Hepatocyte (in vitro differentiated cells): Measurements from ENCODE around the gene AEBP1. TPM values are rescaled to one million over a fixed set of nuclear protein-coding genes. Genes with fewer than 3 reads are reported as not detected.
A peak's percentile ranks its signal among the peaks of the same experiment; 100 is the strongest.

ENCODE experiments used
- DNase-seq: peaks from one replicate; pipeline ENCODE4 v3.0.0-alpha.2; 2016; ENCODE audit warnings: low spot score
- H2AFZ ChIP-seq: fragments of 200-600 bp; sonication (generic); 2 replicates; pipeline ENCODE4 v1.6.0; 2016; ENCODE audit warnings: antibody characterized with exemption, mild to moderate bottlenecking
- H3K27ac ChIP-seq: fragments of 200-600 bp; sonication (generic); 2 replicates; pipeline ENCODE4 v1.5.1; 2016; ENCODE audit warnings: mild to moderate bottlenecking
- H3K27me3 ChIP-seq: fragments of 200-600 bp; sonication (generic); 2 replicates; pipeline ENCODE4 v1.6.1; 2016
- H3K36me3 ChIP-seq: fragments of 200-600 bp; sonication (generic); replicated peaks from 2 replicates; pipeline ENCODE4 v1.5.1; 2016; ENCODE audit warnings: low read depth; ENCODE audit not compliant: insufficient read depth
- H3K4me1 ChIP-seq: fragments of 200-600 bp; sonication (generic); 2 replicates; pipeline ENCODE4 v1.5.1; 2016; ENCODE audit warnings: mild to moderate bottlenecking, moderate library complexity; ENCODE audit not compliant: insufficient read depth
- H3K4me2 ChIP-seq: fragments of 200-600 bp; sonication (generic); 2 replicates; pipeline ENCODE4 v1.6.0; 2016
- H3K4me3 ChIP-seq: fragments of 200-600 bp; sonication (generic); 2 replicates; pipeline ENCODE4 v1.5.1; 2016; ENCODE audit warnings: mild to moderate bottlenecking
- H3K79me2 ChIP-seq: fragments of 200-600 bp; sonication (generic); 2 replicates; pipeline ENCODE4 v1.6.0; 2017; ENCODE audit warnings: mild to moderate bottlenecking
- H3K9me2 ChIP-seq: fragments of 200-600 bp; sonication (generic); replicated peaks from 2 replicates; pipeline ENCODE4 v1.6.0; 2017; ENCODE audit warnings: mild to moderate bottlenecking; ENCODE audit not compliant: insufficient read depth
- H3K9me3 ChIP-seq: fragments of 200-600 bp; sonication (generic); 2 replicates; pipeline ENCODE4 v1.5.1; 2016; ENCODE audit warnings: low read depth, mild to moderate bottlenecking
- H4K20me1 ChIP-seq: fragments of 200-600 bp; sonication (generic); 2 replicates; pipeline ENCODE4 v1.6.0; 2016; ENCODE audit warnings: mild to moderate bottlenecking; ENCODE audit not compliant: insufficient read depth, poor library complexity, severe bottlenecking
- CTCF ChIP-seq: fragments of 200-600 bp; sonication (generic); IDR thresholded peaks from 2 replicates; pipeline ENCODE4 v1.5.1; 2016; ENCODE audit warnings: antibody characterized with exemption, mild to moderate bottlenecking; ENCODE audit not compliant: poor library complexity
- EZH2 ChIP-seq: fragments of 200-600 bp; sonication (generic); IDR thresholded peaks from 2 replicates; pipeline ENCODE4 v1.6.1; 2016; ENCODE audit warnings: antibody characterized with exemption, mild to moderate bottlenecking, borderline replicate concordance
- EZH2phosphoT487 ChIP-seq: fragments of 200-600 bp; sonication (generic); IDR thresholded peaks from one replicate; pipeline ENCODE4 v1.6.1; 2018; ENCODE audit warnings: antibody characterized with exemption, mild to moderate bottlenecking, low read depth, moderate library complexity; ENCODE audit not compliant: unreplicated experiment, severe bottlenecking
- WGBS: methylation state at CpG from one replicate; pipeline ENCODE4 v1.1.6; 2016; ENCODE audit warnings: low lambda C conversion rate; ENCODE audit errors: missing lambda C conversion rate; 5-methylcytosine and 5-hydroxymethylcytosine counted together
- polyA plus RNA-seq: library from polyadenylated mRNA; unstranded; fragments of >200 nt; fragmentation: Nextera tagmentation; extraction: Ambion mirVana; gene quantifications from 2 replicates; pipeline ENCODE4 v1.2.1, GENCODE V29; 2016
- total RNA-seq: library from RNA; depleted of rRNA; stranded (reverse); fragments of >200 nt; gene quantifications from 2 replicates; pipeline ENCODE4 v1.2.3, GENCODE V29; 2014

Gene AEBP1
- total and polyA plus RNA-seq, 2 experiments from 2014 or later: 26.7 to 108 TPM

GRCh38 chr7:44085546-44085945, 18.6 kb upstream of the AEBP1 start:
- no peaks in the 10 kb centered on the region for H3K9me2 ChIP-seq
- H3K27ac ChIP-seq: no peak overlapping the region
- no peaks in the 10 kb centered on the region for H4K20me1 ChIP-seq
- no peak overlapping the region for H3K4me2 ChIP-seq
- no peak overlapping the region for H3K4me3 ChIP-seq
- no peaks in the 10 kb centered on the region for H3K27me3 ChIP-seq
- H3K9me3 ChIP-seq: no peaks in the 10 kb centered on the region
- no peak for TF ChIP-seq EZH2phosphoT487
- TF ChIP-seq EZH2: no peak
- TF ChIP-seq CTCF: no peak
- 93% methylated on average over 3 of the region's 3 CpGs for WGBS
- H3K36me3 ChIP-seq: no peaks in the 10 kb centered on the region
- peaks cover 9% of the 10 kb centered on the region for H3K79me2 ChIP-seq
- no peak overlapping the region for H2AFZ ChIP-seq
- no peak for DNase-seq
- peaks cover 11% of the 10 kb centered on the region for H3K4me1 ChIP-seq

- Histone ChIP-seq H2AFZ (no peak overlapping the region), H4K20me1 (no peaks in the 10 kb centered on the region), H3K79me2 (no peaks in the 10 kb centered on the region), H3K4me1 (peaks cover 4% of the 10 kb centered on the region), H3K36me3 (no peaks in the 10 kb centered on the region), H3K9me3 (no peaks in the 10 kb centered on the region), H3K27me3 (no peaks in the 10 kb centered on the region), H3K27ac (no peak overlapping the region), H3K4me3 (no peak overlapping the region), H3K9me2 (no peaks in the 10 kb centered on the region), H3K4me2 (no peak overlapping the region)
- WGBS: 96% methylated on average over 3 of the region's 3 CpGs
- TF ChIP-seq EZH2: no peak
- TF ChIP-seq EZH2phosphoT487: no peak
- TF ChIP-seq CTCF: no peak
- no peak for DNase-seq
Observed at GRCh38 chr7:44086627-44087026, 17.5 kb upstream of the AEBP1 start.

GRCh38 chr7:44087911-44088838, 16.0 kb upstream of the AEBP1 start:
- TF ChIP-seq EZH2 (no peak), CTCF (no peak), EZH2phosphoT487 (no peak)
- Histone ChIP-seq H3K27me3 (no peaks in the 10 kb centered on the region), H3K4me3 (no peak overlapping the region), H3K79me2 (no peaks in the 10 kb centered on the region), H3K36me3 (no peaks in the 10 kb centered on the region), H4K20me1 (no peaks in the 10 kb centered on the region), H3K27ac (peak overlapping the region; percentile 37), H3K4me2 (no peak overlapping the region), H3K9me2 (no peaks in the 10 kb centered on the region), H3K4me1 (peaks cover 4% of the 10 kb centered on the region), H2AFZ (no peak overlapping the region), H3K9me3 (no peaks in the 10 kb centered on the region)
- WGBS: 63% methylated on average over 16 of the region's 20 CpGs
- DNase-seq: no peak
